ENCODE data around the gene IFNLR1. TPM values are rescaled to one million over a fixed set of nuclear protein-coding genes. Genes with fewer than 3 reads are reported as not detected.

Gene IFNLR1
- total RNA-seq, 1 experiment from 2014 or later, result 6.1 TPM

DNA sequence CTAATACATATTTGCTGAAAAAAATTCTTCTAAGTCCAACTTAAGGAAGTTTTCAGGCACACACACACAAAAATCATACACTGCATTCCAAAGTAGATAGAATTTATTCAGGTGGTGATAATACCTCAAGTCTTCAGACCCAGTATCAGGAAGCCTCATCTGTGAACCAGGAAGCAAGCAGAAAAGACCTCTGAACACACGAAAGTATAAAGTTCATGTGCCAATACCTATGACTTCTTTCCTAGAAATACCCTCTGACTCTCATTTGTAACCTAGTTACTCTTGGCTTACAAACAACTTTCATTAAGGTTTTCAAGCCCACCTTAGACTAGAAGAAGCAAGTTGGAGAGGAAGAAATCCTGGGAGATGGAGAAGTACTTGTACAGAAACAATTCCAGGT is 35.7 kb upstream of the IFNLR1 start:
- H3K27me3 ChIP-seq (replicated peaks; ENCODE audit: control insufficient read depth, insufficient read depth, low read length), result no peaks in the 10 kb centered on the region
- Mint-ChIP-seq H3K36me3 (ENCODE audit: insufficient read depth, unreplicated experiment) (no peaks in the 10 kb centered on the region), H3K27ac (ENCODE audit: unreplicated experiment) (no peak overlapping the region), H3K27me3 (ENCODE audit: insufficient read depth, unreplicated experiment) (peaks cover 2% of the 10 kb centered on the region), H3K4me3 (ENCODE audit: unreplicated experiment) (no peak overlapping the region), H3K4me1 (ENCODE audit: low read depth, unreplicated experiment) (no peaks in the 10 kb centered on the region), H3K9me3 (ENCODE audit: unreplicated experiment) (no peaks in the 10 kb centered on the region)
- H3K4me1 ChIP-seq, result no peaks in the 10 kb centered on the region
- H3K9me3 ChIP-seq, result no peaks in the 10 kb centered on the region
- TF ChIP-seq, protein P1, sequence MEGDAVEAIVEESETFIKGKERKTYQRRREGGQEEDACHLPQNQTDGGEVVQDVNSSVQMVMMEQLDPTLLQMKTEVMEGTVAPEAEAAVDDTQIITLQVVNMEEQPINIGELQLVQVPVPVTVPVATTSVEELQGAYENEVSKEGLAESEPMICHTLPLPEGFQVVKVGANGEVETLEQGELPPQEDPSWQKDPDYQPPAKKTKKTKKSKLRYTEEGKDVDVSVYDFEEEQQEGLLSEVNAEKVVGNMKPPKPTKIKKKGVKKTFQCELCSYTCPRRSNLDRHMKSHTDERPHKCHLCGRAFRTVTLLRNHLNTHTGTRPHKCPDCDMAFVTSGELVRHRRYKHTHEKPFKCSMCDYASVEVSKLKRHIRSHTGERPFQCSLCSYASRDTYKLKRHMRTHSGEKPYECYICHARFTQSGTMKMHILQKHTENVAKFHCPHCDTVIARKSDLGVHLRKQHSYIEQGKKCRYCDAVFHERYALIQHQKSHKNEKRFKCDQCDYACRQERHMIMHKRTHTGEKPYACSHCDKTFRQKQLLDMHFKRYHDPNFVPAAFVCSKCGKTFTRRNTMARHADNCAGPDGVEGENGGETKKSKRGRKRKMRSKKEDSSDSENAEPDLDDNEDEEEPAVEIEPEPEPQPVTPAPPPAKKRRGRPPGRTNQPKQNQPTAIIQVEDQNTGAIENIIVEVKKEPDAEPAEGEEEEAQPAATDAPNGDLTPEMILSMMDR (IDR thresholded peaks at IDR 0.05; ENCODE audit: insufficient read depth in 1 of 2, low read depth in 1 of 2, low read length in 1 of 2, severe bottlenecking in 1 of 2, unreplicated experiment in 1 of 2), result no peak
- H3K36me3 ChIP-seq (ENCODE audit: control insufficient read depth, insufficient read depth, low read length), result no peaks in the 10 kb centered on the region
- ChIA-PET CTCF (no interaction called here), POLR2A (no interaction called here)
- no TSS peak for BruUV-seq (replicated peaks)
- DNase-seq, result no peak
- intact Hi-C loops (cut with micrococcal nuclease; ENCODE audit: unreplicated experiment), result no loop called here
- no peak overlapping the region for H3K4me3 ChIP-seq (ENCODE audit: low read depth, low read length)

DNA sequence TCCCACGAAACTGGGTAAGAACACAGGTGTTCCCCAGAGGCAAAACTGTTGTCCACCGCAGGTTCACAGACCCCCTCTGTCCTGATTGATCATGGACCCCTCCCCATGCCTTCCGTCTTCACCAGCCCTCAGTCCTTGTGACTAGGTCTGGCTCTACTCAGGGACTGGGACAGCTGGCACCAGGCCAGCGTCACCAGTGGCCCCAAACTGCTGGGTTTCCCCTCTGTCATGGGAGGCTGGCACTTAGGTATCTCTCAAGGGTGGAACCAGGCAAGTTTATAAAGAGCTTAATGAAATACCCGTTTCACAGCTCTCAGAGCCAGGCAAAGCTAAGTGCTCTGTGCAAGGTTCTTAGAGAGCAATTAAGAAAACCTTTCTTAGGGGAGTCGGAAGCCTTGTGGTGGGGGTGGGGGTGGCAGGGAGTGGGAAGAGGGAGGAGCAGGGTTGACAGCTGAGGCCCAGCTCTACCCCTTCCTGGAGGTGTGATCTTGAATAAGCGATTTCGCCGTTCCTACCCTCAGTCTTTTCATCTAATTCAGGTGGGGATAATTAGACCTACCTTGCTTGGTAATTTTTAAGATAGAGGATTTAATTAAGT is 35.0 kb upstream of the IFNLR1 start:
- no peaks in the 10 kb centered on the region; the same call in 1 of the 2 replicates for H3K27me3 ChIP-seq (replicated peaks; ENCODE audit: control insufficient read depth, insufficient read depth, low read length)
- no peak overlapping the region for H3K27ac Mint-ChIP-seq (ENCODE audit: unreplicated experiment)
- ChIA-PET CTCF (interaction anchor here (0.6 kb wide), 1 partner anchor 504 kb away, joined by 5 read pairs; no protein-coding TSS in a partner anchor), POLR2A (no interaction called here)
- H3K9me3 ChIP-seq, result no peaks in the 10 kb centered on the region
- H3K4me3 Mint-ChIP-seq (ENCODE audit: unreplicated experiment), result no peak overlapping the region
- no peaks in the 10 kb centered on the region for H3K4me1 ChIP-seq
- intact Hi-C loops (cut with micrococcal nuclease; ENCODE audit: unreplicated experiment), result no loop called here
- TF ChIP-seq, protein P1 (IDR thresholded peaks at IDR 0.05; ENCODE audit: insufficient read depth in 1 of 2, low read depth in 1 of 2, low read length in 1 of 2, severe bottlenecking in 1 of 2, unreplicated experiment in 1 of 2), result no peak
- BruUV-seq (replicated peaks), result no TSS peak
- H3K36me3 Mint-ChIP-seq (ENCODE audit: insufficient read depth, unreplicated experiment), result no peaks in the 10 kb centered on the region
- DNase-seq, result no peak
- H3K4me3 ChIP-seq (ENCODE audit: low read depth, low read length), result no peak overlapping the region
- no peaks in the 10 kb centered on the region for H3K9me3 Mint-ChIP-seq (ENCODE audit: unreplicated experiment)
- no peaks in the 10 kb centered on the region for H3K4me1 Mint-ChIP-seq (ENCODE audit: low read depth, unreplicated experiment)
- H3K36me3 ChIP-seq (ENCODE audit: control insufficient read depth, insufficient read depth, low read length), result no peaks in the 10 kb centered on the region
- H3K27me3 Mint-ChIP-seq (ENCODE audit: insufficient read depth, unreplicated experiment), result peaks cover 2% of the 10 kb centered on the region

DNA sequence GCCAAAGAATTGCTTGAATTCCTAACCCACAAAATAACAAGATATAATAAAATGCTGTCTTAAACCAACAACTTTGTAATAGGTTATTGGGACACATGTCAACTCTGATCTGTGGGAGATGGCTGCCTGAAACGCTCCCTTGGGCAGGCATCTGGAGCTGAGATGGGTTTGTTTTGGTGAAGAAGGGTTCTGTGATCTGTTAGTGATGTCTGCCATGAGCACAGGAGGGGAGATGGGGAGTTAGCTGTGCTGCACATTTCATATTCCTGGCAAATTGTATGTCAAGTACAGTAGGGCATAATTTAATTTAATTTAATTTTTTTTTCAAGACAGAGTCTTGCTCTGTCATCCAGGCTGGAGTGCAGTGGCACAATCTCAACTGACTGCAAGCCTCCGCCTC is 34.2 kb upstream of the IFNLR1 start:
- H3K9me3 Mint-ChIP-seq (ENCODE audit: unreplicated experiment), result no peaks in the 10 kb centered on the region

More for the DNA sequence above, 34.2 kb upstream of the IFNLR1 start:
- DNase-seq, result no peak
- intact Hi-C loops (cut with micrococcal nuclease; ENCODE audit: unreplicated experiment), result no loop called here
- TF ChIP-seq, protein P1 (IDR thresholded peaks at IDR 0.05; ENCODE audit: insufficient read depth in 1 of 2, low read depth in 1 of 2, low read length in 1 of 2, severe bottlenecking in 1 of 2, unreplicated experiment in 1 of 2), result no peak
- no peak overlapping the region for H3K27ac Mint-ChIP-seq (ENCODE audit: unreplicated experiment)
- H3K36me3 ChIP-seq (ENCODE audit: control insufficient read depth, insufficient read depth, low read length), result no peaks in the 10 kb centered on the region
- no peaks in the 10 kb centered on the region for H3K9me3 ChIP-seq
- no peaks in the 10 kb centered on the region for H3K4me1 Mint-ChIP-seq (ENCODE audit: low read depth, unreplicated experiment)
- peaks cover 2% of the 10 kb centered on the region for H3K27me3 Mint-ChIP-seq (ENCODE audit: insufficient read depth, unreplicated experiment)
- H3K4me3 ChIP-seq (ENCODE audit: low read depth, low read length), result no peak overlapping the region
- ChIA-PET CTCF (no interaction called here), POLR2A (interaction anchor here (0.6 kb wide), 1 partner anchor 71 kb away, joined by 5 read pairs; no protein-coding TSS in a partner anchor)
- no peak overlapping the region for H3K4me3 Mint-ChIP-seq (ENCODE audit: unreplicated experiment)
- H3K4me1 ChIP-seq, result no peaks in the 10 kb centered on the region
- BruUV-seq (replicated peaks), result no TSS peak
- no peaks in the 10 kb centered on the region for H3K36me3 Mint-ChIP-seq (ENCODE audit: insufficient read depth, unreplicated experiment)
- no peaks in the 10 kb centered on the region; the same call in 1 of the 2 replicates for H3K27me3 ChIP-seq (replicated peaks; ENCODE audit: control insufficient read depth, insufficient read depth, low read length)

Measured in Caco-2 (cell line).